ENCODE data around the gene MEG3.

The MEG3 gene

DNA sequence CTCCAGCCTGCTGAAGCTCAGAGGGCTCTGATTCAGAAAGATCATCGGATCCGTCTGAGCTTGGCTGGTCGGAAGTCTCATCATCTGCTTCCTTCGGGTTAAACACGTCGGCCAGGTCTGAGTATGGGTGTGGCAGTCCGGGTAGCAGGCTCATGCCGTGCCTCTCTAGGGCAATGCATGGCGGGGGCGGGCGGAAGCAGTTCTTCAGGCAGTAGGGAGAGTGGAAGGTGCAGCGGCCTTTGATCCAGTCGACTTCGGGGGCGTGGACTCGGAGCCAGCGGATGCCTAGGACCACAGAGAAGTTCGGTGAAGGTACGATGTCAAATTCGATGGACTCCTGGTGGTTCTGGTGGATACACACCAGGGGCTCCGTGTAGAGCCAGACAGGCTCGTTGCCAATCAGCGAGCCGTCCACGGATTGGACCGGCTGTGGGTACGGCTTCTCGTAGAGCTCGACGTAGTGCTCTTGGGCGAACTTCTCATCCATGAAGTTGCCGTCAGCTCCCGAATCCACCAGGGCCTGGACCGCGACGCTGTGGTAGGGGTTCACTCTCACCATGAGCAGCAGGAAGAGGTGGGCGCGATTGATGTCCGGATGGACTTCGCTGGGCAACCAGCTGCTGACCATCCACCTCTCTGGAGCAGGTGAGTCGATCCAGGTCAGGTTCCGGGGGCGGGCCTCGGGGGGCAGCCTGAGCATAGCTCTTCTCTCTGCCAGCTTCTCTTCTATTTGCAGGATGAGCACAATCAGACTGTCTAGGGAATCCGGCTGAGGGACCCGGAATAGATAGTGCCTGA, 57.3 kb downstream of the MEG3 start:
- DNase-seq = no peak

DNA sequence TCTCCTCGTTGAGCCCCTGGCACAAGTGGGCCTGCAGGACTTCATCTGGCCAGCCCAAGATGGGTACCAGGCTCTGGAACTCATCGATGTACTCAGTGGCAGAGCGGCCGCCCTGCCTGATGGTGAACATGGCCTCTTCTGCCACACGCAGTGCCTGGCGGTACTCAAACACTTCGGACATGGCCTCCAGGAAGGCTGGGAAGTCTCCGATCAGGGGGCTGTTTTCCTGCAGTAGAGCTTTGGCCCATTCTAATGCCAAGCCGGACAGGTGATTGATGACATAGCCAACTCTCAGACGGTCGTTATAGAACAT, 57.8 kb downstream of the MEG3 start:
- no peak for DNase-seq

DNA sequence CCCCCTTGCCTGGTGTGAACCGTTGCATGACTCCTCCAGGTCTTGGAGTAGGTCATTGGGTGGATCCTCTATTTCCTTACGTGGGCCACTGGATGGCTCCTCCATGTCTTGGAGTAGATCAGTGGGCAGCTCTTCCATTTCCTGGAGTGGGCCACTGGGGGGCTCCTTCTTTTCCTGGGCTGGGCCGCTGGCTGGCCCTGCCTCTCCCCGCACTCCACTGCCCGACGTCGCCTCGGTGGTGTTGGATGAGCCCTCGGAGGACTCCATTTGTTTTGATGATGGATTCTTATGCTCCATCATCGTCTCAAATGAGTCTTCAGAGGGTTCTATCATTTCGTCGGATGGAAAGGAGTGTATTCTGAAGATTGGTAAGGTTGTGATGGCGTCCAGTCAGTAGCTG, 58.5 kb downstream of the MEG3 start:
- no peak for DNase-seq

DNA sequence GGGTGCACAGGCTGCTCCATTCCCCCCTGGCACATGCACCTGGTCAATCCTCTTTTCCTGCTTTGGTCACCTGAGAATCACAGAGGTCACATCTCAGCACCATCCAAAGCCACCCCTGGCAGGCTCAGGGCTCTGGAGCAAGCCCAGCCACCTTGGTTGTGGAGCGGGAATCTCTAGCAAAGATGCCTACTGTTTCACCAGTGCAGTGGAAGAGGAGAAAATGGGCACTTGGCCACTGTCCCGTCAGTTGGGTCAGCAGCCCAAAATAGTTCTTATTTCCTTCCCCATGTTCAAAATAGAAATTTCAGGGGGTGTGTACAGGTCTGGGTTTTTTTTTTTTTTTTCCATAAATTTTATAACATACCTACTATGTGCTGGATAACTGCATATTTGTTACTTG, 59.3 kb downstream of the MEG3 start:
- DNase-seq = no peak

DNA sequence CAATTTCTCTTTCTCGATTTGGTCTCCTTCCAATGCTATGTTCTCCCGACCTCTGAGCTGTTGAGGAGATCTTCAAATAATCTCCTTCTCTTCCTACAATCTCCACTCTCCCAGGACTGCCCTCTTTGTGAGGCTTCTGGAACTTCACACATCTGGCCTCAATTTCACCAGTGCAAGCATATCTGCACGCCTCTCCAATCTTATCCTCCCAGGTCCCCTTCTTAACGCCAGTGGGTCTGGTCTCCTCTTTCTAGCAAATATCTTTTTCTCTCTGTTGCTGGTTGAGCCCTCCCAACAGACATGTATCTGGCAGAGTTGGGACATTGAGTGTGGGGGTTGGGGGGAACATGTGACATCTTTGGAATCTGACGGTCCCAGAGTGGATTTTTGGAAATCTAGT, 59.7 kb downstream of the MEG3 start:
- DNase-seq = no peak

DNA sequence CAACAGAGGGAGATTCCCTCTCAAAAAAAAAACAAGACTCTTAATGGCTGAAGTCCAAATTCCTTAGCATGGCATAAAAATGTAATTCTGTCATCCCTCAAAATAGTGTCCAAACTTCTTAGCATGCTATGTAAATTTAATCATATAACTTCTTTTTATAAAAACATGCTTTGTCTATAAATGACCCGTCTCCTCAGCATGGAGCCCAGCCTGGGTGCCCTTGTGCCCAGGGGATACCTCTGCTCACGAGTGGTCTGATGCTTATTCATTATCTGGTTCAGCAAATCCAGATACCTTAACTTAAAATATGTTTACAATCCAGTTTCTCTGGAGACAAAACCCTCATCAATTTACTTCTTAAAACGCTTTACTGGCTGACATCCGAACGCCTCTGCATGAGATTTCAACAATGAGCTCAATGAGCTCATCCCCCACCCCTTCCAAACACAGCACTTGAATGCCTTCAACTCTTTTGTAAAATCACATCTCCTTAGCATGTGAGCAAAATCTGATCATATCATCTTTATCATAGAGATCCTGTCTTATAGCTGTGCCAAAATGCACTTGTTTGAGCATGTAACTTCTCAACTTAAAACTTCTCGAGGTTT, 61.9 kb downstream of the MEG3 start:
- no peak for DNase-seq

DNA sequence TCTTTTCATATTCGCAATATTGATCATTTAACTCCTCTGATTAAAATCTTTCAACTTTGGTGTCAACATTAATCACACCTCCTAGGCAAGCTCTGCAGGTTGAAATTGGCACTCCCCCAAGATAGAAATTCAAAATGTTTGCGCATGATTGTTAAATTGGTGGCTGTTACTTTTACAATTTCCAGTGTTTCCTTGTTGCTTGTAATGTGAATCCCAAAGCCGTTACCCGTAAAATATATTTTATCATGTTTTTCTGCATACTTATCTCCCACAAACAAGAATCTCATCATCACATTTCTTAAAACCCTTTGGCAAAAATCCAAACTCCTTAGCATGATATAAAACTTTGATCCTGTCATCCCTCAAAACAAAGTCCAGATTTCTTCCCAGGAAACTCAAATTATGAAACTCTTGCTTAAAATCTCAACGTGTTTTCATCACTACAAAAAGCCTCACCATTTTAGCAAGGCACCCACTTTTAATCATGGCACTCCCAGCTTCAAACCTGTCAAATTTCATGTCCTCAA, 62.9 kb downstream of the MEG3 start:
- no peak for DNase-seq

DNA sequence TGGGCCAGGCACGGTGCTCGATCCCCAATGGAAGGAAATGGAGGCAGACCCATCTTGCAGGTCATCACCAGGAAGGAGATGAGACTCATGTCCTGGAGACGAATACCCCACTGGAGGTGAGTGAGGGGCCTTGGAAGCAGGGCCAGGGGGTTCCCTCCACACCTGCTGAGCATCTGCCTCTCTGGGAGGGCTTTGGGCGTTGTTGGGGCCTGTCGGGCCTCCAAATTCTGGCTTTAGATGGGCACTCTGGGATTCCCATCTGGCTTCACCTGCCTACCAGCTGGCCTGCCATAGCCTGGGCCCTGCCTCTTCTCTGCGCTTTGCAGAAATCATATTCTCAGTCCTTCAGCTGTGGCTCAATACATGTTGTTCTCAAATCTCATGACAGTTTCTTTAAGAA, 63.7 kb downstream of the MEG3 start:
- DNase-seq = no peak

DNA sequence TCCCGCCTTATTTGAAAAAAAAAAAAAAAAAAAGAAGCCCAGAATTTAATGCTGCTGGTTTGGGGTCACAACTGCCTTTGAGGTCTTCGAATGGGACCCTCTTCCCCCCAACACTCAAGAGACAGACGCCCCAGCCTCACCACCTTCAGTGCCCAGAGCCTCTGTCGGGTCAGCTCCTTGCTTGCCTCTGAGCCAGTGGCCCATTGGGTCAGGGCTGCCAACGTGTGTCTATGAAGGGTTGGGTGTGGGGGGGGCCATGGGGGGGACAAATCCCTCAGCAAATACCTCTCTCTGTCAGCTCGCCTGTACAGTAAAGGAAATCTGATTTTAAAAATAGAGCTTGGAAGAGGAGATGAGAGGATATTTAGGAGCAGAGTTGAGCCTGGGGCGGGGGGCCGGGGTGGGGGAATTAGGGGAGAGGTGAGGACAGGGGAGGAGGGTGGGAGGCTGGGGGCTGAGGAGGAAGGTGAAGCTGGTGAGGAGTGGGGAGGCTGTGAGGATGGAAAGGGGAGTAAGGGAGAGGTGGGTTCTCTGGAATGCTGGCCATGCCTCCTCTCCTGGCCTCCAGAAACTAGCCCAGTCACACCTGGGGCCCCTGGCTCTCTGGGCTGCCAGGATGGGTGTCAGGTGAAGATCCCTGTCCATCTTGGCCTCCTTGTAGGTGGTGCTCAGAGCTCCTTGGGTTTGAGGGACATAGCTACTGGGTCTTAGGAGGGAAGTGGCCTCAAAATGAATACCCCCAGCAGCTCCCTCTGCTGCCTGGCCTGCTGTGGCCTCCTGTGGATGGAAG, 64.3 kb downstream of the MEG3 start:
- DNase-seq = no peak

DNA sequence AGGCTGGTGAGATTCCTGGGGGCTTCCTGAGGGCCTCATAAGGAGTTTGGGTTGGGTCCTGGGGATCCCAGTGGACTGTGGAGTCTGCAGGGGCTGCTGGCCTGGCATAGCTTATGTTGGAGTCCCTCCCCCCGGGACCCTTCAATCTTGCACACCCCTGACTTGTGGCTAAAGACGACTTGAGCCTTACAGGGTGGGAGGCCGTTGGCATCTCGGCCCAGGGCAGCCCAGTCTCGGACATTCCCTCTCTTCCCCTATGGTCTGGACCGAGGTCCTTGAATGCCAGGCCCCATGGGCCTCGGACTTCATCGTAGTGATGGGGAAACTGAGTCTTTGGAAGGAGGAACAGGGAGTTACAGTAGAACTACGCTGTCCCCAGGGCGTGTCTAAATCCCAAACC, 65.1 kb downstream of the MEG3 start:
- DNase-seq = no peak

DNA sequence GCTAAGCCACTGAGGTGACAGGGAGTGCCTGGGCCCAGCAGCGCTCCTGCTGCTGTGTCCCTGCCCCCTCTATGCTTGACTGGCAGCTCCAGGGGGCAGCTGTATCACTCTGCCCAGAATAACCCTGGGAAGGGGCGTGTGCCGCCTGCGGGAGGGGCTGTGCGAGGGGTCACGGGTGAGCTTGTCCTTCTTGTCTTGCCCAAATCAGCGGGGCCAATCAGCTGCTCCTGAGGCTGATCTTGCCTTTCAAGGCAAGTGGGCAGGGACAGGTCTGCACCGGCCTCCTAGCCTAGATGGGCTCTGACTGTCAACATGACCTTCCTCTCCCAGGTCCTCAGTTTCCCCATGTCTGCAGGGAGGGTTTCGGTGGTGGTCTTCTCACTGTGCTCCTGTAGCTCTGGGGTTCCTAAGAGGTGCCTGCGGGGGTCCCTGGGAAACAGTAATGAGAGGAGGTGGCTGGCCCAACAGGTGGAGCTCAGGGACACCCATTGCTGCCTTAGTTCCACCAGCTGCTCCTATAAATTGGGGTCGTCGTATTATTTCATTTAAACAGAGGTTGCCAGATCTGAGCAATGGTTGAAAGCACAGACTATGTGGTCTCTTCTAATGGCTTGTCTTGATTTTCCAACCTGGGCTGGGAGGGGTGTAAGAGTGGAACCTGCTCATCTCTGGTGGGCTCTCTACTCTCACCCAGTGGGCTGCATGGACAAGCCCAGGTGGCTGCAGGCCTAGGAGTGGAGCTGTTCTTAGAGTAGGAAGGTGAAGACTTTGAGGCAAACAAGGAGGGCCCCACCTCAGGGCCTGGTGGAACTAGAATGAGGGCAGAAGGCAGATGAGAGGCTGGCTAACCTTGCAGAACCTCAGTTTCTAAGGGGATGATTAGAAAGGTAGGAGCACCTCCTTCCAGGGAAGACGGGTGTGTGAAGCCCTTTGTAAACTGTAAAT, 65.9 kb downstream of the MEG3 start:
- no peak for DNase-seq

DNA sequence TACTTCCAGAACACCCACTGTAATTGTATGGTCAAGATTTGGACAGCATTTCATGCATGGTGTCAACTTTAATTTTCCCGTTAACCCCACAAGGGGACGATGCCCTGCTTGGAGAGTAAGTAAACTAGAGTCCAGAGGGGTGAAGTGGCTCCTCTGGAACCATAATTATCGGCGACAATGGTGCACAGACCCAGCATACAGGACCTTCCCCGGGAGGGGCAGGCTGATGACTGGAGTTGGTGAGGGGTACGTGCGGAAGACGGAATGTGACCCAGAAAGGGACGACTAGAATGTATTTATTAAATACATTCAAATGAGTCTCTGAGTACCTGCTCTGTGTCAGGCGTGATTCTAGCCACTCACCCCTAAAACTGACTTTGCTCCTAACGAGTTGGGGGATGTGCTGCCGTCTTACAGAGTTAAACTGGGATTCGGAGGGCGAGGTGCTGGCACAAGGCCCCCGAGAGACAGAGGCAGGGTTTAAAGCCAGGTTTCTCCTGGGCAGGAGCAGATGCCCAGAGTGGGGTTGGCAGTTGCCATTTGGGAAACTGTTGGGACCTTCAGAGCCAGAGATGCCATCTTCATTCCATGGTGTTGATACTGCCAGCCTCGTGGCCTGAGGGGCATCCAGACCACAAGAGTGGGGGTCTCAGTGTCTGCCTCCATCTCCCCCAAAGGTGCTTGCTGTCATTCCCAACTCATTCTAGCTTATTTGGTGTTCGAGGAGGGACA, 66.7 kb downstream of the MEG3 start:
- DNase-seq = no peak

DNA sequence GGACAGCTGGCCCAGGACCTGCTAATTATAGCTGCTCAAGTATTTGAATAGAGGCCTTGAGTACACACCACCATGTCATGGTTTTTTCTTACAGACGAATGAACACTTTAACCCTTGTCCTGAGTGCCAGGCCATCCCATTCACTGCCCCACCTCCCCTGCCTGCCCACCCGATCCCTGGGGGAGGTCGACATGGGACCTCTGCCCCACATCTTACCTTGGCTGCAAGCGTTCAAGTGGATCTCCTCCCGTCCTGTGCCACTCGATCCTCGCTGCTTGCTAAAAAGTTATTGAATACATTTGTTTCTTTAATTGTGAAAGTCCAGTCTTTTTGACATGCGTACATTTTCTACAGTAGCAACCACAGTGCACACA, 67.3 kb downstream of the MEG3 start:
- DNase-seq = no peak

DNA sequence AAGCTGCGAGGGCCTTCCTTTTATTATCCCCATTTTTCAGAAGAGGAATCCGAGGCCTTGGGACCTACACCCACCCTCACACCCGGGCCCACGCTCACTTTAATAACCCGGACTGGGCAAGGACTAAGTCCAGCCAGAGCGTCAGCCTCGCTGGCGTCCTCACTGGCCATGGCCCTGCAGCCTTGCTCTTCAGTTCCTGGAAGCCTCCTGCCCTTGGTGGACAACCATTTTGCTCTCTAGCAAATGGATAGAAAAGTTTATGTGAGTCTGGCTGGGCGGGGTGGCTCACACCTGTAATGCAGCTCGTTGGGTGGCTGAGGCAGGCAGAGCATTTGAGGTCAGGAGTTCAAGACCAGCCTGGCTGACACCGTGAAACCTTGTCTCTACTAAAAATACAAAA, 67.8 kb downstream of the MEG3 start:
- no peak for DNase-seq

DNA sequence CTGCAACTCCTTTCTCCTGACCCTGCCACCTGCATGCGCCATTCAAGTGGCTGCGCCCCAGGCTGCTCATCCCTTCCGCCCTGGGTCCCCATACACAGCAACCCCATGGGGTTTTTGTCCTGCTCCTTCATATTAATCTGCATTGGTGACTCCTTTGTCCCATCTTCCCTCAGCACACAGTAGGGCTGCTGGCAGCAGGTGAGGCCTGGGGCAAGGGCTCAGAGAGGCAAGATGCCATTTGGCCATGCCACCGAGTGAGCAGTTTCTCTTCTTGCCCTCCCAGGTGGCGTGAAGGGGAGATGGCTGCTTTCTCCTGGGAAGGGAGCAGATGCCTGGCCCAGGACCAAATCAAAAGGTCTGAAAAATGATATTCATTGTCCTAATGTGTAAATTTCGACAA, 68.5 kb downstream of the MEG3 start:
- DNase-seq = no peak

DNA sequence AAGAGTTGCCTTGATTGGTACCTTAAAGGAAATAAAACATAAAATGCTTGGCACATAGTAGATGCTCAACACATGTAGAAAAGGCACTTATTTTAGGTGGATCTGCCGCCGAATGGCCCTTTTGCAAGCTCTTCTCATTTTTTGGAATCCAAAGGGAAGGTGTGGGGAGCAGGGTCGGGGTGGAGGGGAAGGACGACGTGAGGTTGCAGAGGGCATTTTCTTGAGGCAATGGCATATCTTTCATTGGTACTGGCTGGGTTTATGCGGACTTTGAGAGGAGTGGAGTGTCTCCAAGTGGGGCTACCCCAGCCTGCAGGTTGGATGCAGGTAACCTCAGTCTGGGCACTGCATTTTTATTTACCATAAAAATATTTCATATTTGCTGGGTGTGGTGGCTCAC, 69.5 kb downstream of the MEG3 start:
- DNase-seq = no peak

DNA sequence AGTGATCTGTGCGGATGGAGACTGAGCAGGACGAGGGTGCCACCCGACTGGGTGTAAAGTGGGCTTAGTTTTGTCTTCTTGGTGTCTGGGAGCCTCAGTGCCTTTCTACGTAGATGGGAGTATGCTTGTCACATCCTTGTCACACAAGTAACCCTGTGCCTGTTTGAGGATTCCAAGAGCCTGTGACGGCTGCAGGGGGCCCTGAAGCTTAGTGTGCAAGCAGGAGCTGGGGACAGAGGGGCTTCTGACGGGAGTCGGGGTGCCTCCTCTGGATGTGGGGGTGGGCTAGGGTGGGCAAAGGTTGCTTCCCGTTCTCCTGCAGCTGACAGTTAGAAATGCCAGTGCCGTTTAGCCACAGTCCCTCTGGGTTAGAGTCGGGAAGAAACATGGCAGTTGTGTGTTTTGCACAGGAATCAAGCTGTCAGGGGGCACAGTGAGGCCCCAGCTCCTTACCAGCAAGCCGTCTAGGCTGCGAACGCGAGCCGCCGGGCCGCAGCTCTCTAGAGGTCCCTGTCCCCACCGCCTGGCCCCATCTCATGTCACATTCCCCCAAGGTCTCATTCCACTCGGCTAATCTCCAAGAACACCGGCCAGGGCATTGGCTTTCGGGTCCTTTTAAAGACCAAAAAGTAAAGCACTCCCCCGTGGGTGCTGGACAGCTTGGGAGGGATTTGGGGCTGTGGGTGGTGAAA, 70.6 kb downstream of the MEG3 start:
- no peak for DNase-seq

DNA sequence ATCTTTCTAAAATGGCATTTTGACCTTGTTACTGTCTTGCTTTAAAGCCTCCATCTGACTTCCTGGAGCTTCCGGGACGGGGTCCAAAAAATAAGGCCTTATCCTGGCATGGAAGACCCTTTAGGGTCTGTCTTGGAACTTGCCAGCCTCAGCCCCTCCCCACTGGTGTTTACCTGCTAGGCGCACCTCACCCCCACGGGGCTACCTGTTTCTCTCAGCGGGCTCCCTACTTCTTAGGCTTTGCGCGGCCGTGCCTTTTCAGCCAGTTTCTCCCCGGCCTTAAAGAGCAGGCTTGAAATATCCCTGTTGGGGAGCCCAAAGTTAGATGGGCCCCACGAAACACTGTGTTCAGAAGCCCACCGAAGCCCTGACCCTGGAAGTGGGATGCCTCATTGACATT, 72.5 kb downstream of the MEG3 start:
- DNase-seq = no peak

DNA sequence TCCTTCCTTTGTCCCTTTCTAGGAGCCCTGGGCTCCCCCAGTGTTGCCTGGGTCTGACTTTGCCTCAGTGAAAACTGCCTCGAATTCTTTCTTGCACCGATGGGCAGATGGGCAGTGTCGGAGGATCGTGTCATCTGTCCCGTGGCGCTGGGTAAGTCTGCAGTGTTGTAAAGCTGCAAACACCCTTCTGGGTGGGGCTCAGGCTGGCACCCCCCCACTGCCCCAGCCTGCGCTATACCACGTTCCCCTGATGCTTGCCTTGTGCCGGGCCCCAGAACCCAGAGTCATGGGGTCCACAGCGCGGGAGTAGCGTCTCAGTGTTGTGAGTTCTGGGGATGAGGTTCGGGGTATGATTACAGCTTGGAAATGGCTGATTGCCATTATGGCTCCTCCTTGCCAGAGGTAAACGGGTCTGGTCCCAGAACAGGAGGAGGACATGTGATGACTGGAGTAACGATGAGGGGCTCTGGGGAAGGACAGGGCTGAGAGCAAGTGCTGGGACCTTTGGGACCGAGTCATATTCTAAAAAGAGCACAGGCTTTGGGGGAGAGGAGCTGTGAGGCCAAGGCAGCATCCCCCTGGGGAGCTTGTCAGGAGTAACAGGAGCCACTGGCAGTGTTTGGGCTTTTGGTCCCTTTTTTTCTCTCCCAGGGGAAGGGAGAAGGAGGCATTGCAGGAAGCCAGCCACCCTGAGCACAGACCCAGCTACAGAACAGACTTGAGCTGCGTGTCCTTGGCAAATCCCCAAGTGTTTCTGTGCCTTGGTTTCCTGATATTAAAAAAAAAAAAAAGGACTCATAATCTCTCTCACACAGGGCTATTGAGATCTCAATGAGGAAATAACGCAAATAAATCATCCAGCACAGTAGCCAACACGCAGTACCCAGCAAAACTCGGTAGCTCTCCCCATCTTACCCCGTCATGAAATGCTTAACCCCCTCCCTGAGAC, 73.3 kb downstream of the MEG3 start:
- no peak for DNase-seq
